ENCODE measurements around the gene LRRFIP2. TPM values are rescaled to one million over a fixed set of nuclear protein-coding genes. Genes with fewer than 3 reads are reported as not detected.
A peak's percentile ranks its signal among the peaks of the same experiment; 100 is the strongest.

Gene LRRFIP2
- total RNA-seq, 4 donors from 2014 or later: 48.9 to 64.8 (median 62.7) TPM

DNA sequence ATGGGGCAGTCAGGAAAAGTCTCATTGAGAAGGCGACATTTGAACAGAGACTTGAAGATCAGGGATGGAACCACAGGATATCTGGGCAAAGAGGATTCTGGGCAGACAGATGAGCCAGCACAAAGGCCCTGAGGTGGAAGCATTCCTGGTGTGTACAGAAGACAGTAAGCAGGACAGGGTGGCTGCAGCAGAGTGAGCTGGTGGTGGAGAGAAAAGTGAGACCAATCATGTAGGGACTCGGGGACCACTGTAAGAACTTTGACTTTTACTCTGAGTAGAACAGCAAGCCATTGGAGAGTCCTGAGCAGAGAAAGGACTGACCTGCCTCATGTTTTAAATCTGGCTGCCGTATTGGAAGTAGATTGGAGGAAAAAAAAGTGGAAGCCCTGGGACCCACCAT, 29.9 kb upstream of the LRRFIP2 start:
- TF ChIP-seq POLR2A (IDR thresholded peaks at IDR 0.05) (no peak), CTCF (IDR thresholded peaks at IDR 0.05) (no peak), EP300 (IDR thresholded peaks at IDR 0.05) (no peak)
- no peak for DNase-seq (ENCODE audit: low spot score in 2 of 2)
- peaks cover 0 to 31% (median 0%) of the 10 kb centered on the region in 3 donors for H3K36me3 ChIP-seq
- H3K4me3 ChIP-seq: no peak overlapping the region
- H3K9me3 ChIP-seq: no peaks in the 10 kb centered on the region
- H3K27ac ChIP-seq: no peak overlapping the region
- peaks cover 0 to 2% (median 0%) of the 10 kb centered on the region in 4 donors for H3K4me1 ChIP-seq
- no peaks in the 10 kb centered on the region for H3K27me3 ChIP-seq
- 90 to 94% methylated on average over 3 of the region's 3 CpGs for WGBS, 2 donors

DNA sequence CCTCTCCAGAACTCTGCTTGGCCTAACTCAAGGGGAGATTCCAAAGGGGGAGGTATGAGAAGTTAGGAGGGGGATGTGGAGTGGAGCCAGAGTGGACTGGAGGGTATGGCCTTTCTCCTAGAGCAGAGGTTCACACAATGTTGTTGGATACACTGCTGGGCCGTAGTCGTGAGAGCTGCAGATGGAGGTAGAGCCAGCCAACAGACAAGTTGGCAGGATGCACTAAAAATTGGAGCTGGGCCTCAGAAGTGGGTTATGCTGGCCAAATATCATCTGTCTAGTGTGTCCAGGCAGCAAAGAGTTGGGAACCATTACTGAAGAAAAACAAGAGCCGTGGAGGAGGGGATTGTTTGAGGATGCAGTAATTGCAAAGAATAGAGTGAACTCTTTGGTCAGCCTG, 27.7 kb upstream of the LRRFIP2 start:
- H3K4me1 ChIP-seq: peaks cover 0 to 24% (median 4%) of the 10 kb centered on the region in 4 donors
- H3K27ac ChIP-seq: no peak overlapping the region
- peaks cover 0 to 12% (median 0%) of the 10 kb centered on the region in 3 donors for H3K36me3 ChIP-seq
- no peak for TF ChIP-seq EP300 (IDR thresholded peaks at IDR 0.05)
- no peak for TF ChIP-seq POLR2A (IDR thresholded peaks at IDR 0.05)
- no peak for TF ChIP-seq CTCF (IDR thresholded peaks at IDR 0.05)
- no peak for DNase-seq (ENCODE audit: low spot score in 2 of 2)
- H3K9me3 ChIP-seq: no peaks in the 10 kb centered on the region
- H3K27me3 ChIP-seq: no peaks in the 10 kb centered on the region
- no peak overlapping the region for H3K4me3 ChIP-seq
- WGBS, 2 donors: 59 to 79% methylated on average over 3 of the region's 3 CpGs

GRCh38 chr3:37200141-37200540, 25.8 kb upstream of the LRRFIP2 start:
- Histone ChIP-seq H3K4me3 (no peak overlapping the region), H3K9me3 (no peaks in the 10 kb centered on the region), H3K27ac (no peak overlapping the region), H3K4me1 (peaks cover 0 to 28% (median 5%) of the 10 kb centered on the region in 4 donors), H3K36me3 (no peaks in the 10 kb centered on the region), H3K27me3 (no peaks in the 10 kb centered on the region)
- 90 to 91% methylated on average over 4 of the region's 4 CpGs for WGBS, 2 donors
- TF ChIP-seq EP300 (IDR thresholded peaks at IDR 0.05) (no peak), CTCF (IDR thresholded peaks at IDR 0.05) (no peak), POLR2A (IDR thresholded peaks at IDR 0.05) (no peak)
- no peak for DNase-seq (ENCODE audit: low spot score in 2 of 2)

- H3K9me3 ChIP-seq: no peaks in the 10 kb centered on the region
- H3K27ac ChIP-seq: peak overlapping the region in 2 of 4 donors; percentile 52 to 54
- no peak for DNase-seq (ENCODE audit: low spot score in 2 of 2)
- no peaks in the 10 kb centered on the region for H3K36me3 ChIP-seq
- H3K4me3 ChIP-seq: no peak overlapping the region
- no peaks in the 10 kb centered on the region for H3K27me3 ChIP-seq
- peaks cover 0 to 28% (median 5%) of the 10 kb centered on the region in 4 donors for H3K4me1 ChIP-seq
- TF ChIP-seq CTCF (IDR thresholded peaks at IDR 0.05): no peak
- TF ChIP-seq EP300 (IDR thresholded peaks at IDR 0.05): no peak
- no peak for TF ChIP-seq POLR2A (IDR thresholded peaks at IDR 0.05)
- WGBS, 2 donors: 64 to 74% methylated on average over 2 of the region's 2 CpGs
Measured at GRCh38 chr3:37198996-37199395, 24.6 kb upstream of the LRRFIP2 start.

DNA sequence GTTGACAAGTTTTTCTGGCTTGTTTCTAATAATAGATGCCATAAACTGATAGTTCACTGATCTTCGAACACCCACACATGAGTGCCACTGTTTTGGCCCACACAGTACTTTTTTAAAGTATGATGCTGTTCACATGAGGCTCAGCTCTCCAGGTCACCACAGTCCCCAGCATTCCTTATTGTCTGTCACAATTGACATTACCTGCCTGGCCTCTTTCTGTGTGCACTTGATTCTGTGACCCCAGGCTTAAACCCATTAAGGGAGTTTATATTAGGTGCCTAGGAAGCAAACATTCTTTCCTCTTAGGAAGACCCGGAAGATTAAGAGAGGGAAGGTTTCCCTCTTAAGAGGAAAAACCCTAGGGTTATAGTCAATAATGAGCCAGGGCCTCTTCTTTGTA, 24.2 kb upstream of the LRRFIP2 start:
- Histone ChIP-seq H3K27me3 (no peaks in the 10 kb centered on the region), H3K36me3 (no peaks in the 10 kb centered on the region), H3K27ac (peak overlapping the region in 2 of 4 donors; percentile 52 to 54), H3K4me3 (no peak overlapping the region), H3K4me1 (peaks cover 0 to 28% (median 5%) of the 10 kb centered on the region in 4 donors), H3K9me3 (no peaks in the 10 kb centered on the region)
- WGBS, 2 donors: 50 to 52% methylated on average over 2 of the region's 2 CpGs
- TF ChIP-seq EP300 (IDR thresholded peaks at IDR 0.05) (no peak), CTCF (IDR thresholded peaks at IDR 0.05) (no peak), POLR2A (IDR thresholded peaks at IDR 0.05) (no peak)
- DNase-seq (ENCODE audit: low spot score in 2 of 2): no peak
